22Rv1 (cell line): ENCODE measurements around the gene DAP3.
"Not testable (repeated sequence)": the region's sequence is repeated elsewhere in the genome, so short reads cannot be mapped to it uniquely, and the experiment has no call there.

Experiments
- CTCF ChIP-seq: fragments of 450-650 bp; IDR thresholded peaks from 2 replicates; pipeline ENCODE4 v1.5.1; 2017; ENCODE audit warnings: mild to moderate bottlenecking
- ZFX ChIP-seq: fragments of 450-650 bp; IDR thresholded peaks from 2 replicates; pipeline ENCODE4 v1.6.1; 2017; ENCODE audit warnings: antibody characterized with exemption, borderline replicate concordance

GRCh38 chr1:155711457-155711856, 22.6 kb downstream of the DAP3 start:
- TF ChIP-seq CTCF, ZFX: not testable (repeated sequence)
